Trophoblast cell (in vitro differentiated cells and primary cell): ENCODE data around the gene ZSWIM1.
A peak's percentile ranks its signal among the peaks of the same experiment; 100 is the strongest.

Source experiments
- DNase-seq, 2 donors: peaks; one replicate each; pipeline ENCODE4 v3.0.0-alpha.2; 2016
- H2AFZ ChIP-seq: 2 replicates; pipeline ENCODE4 v1.6.1; 2013; ENCODE audit warnings: low read length, moderate library complexity, mild to moderate bottlenecking; ENCODE audit not compliant: insufficient read depth, poor library complexity
- H2AK5ac ChIP-seq: 2 replicates; pipeline ENCODE4 v1.6.1; 2013; ENCODE audit warnings: mild to moderate bottlenecking, low read length
- H2BK120ac ChIP-seq: 2 replicates; pipeline ENCODE4 v1.6.1; 2013; ENCODE audit warnings: low read length, mild to moderate bottlenecking, moderate library complexity; ENCODE audit not compliant: insufficient read depth, poor library complexity
- H2BK12ac ChIP-seq: 2 replicates; pipeline ENCODE4 v1.6.1; 2013; ENCODE audit warnings: mild to moderate bottlenecking, low read length, moderate library complexity
- H2BK5ac ChIP-seq: 2 replicates; pipeline ENCODE4 v1.6.1; 2013; ENCODE audit warnings: low read length, low read depth, moderate library complexity, mild to moderate bottlenecking; ENCODE audit not compliant: poor library complexity
- H3K14ac ChIP-seq: 2 replicates; pipeline ENCODE4 v1.6.1; 2013; ENCODE audit warnings: mild to moderate bottlenecking, low read length
- H3K18ac ChIP-seq: 2 replicates; pipeline ENCODE4 v1.6.1; 2013; ENCODE audit warnings: mild to moderate bottlenecking, low read length
- H3K23ac ChIP-seq: 2 replicates; pipeline ENCODE4 v1.6.1; 2013; ENCODE audit warnings: low read length
- H3K27ac ChIP-seq: 2 replicates; pipeline ENCODE4 v1.5.1; 2013; ENCODE audit warnings: low read depth, mild to moderate bottlenecking, inconsistent platforms, low read length, moderate library complexity
- H3K27me3 ChIP-seq: 2 replicates; pipeline ENCODE4 v1.6.1; 2013; ENCODE audit warnings: inconsistent platforms, mild to moderate bottlenecking, low read length, moderate library complexity; ENCODE audit not compliant: insufficient read depth
- H3K36me3 ChIP-seq, 2 experiments: 1 replicate in 1 of 2; 2 replicates in 1 of 2; pipeline ENCODE4 v1.6.1; 2013; ENCODE audit warnings: low read length in 2 of 2, mild to moderate bottlenecking in 2 of 2, moderate library complexity in 1 of 2; ENCODE audit not compliant: insufficient read depth in 2 of 2, control insufficient read depth in 1 of 2
- H3K4ac ChIP-seq: 2 replicates; pipeline ENCODE4 v1.6.1; 2013; ENCODE audit warnings: low read depth, mild to moderate bottlenecking, low read length, moderate library complexity
- H3K4me1 ChIP-seq, 2 experiments: 1 replicate in 1 of 2; 2 replicates in 1 of 2; pipeline ENCODE4 v1.6.1; 2013; ENCODE audit warnings: low read length in 2 of 2, mild to moderate bottlenecking in 2 of 2, moderate library complexity in 1 of 2; ENCODE audit not compliant: insufficient read depth in 2 of 2, control insufficient read depth in 1 of 2
- H3K4me2 ChIP-seq: 2 replicates; pipeline ENCODE4 v1.6.1; 2013; ENCODE audit warnings: inconsistent platforms, mild to moderate bottlenecking, low read length, moderate library complexity
- H3K4me3 ChIP-seq: 2 replicates; pipeline ENCODE4 v1.5.1; 2013; ENCODE audit warnings: mild to moderate bottlenecking, low read depth, low read length, inconsistent platforms
- H3K79me1 ChIP-seq: one replicate; pipeline ENCODE4 v1.6.1; 2013; ENCODE audit warnings: low read length
- H3K79me2 ChIP-seq: 2 replicates; pipeline ENCODE4 v1.6.1; 2013; ENCODE audit warnings: low read length, mild to moderate bottlenecking; ENCODE audit not compliant: control insufficient read depth, insufficient read depth, poor library complexity
- H3K9ac ChIP-seq: 2 replicates; pipeline ENCODE4 v1.6.1; 2013; ENCODE audit warnings: mild to moderate bottlenecking, low read length
- H3K9me3 ChIP-seq: 2 replicates; pipeline ENCODE4 v1.6.1; 2013; ENCODE audit warnings: low read depth, mild to moderate bottlenecking, control low read depth, inconsistent platforms, low read length; ENCODE audit not compliant: insufficient read depth
- H4K12ac ChIP-seq: 2 replicates; pipeline ENCODE4 v1.6.1; 2013; ENCODE audit warnings: low read depth, mild to moderate bottlenecking, low read length, moderate library complexity
- H4K8ac ChIP-seq: 2 replicates; pipeline ENCODE4 v1.6.1; 2013; ENCODE audit warnings: low read depth, mild to moderate bottlenecking, low read length, moderate library complexity
- H4K91ac ChIP-seq: one replicate; pipeline ENCODE4 v1.6.1; 2013; ENCODE audit warnings: low read depth, mild to moderate bottlenecking, low read length, moderate library complexity
- WGBS: extraction: QIAGEN DNeasy Blood & Tissue Kit; methylation state at CpG from one replicate; pipeline ENCODE4 v1.1.7; 2013; ENCODE audit warnings: missing lambda C conversion rate; ENCODE audit not compliant: insufficient read length, insufficient coverage; ENCODE audit errors: extremely low coverage; 5-methylcytosine and 5-hydroxymethylcytosine counted together

The ZSWIM1 gene

DNA sequence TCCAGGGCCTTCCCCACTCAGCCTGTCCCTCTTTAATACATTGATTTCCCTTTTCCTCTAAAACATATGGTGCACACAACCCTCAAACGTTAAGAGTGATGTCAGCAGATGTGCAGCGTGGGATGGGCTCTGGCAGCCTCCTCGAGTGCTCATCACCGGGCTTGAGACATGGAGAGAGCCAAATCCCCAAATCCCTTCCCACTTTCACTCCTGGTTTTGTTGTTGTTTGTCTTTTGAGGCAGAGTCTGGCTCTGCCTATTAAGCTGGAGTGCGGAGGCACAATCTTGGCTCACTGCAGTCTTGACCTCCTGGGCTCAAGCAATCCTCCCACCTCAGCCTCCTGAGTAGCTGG lies 36.7 kb downstream of the ZSWIM1 start:
- no peaks in the 10 kb centered on the region for H3K27me3 ChIP-seq
- no peak overlapping the region for H3K4me3 ChIP-seq
- H4K8ac ChIP-seq: no peak overlapping the region
- no peak overlapping the region for H2AK5ac ChIP-seq
- H3K4me2 ChIP-seq: no peak overlapping the region
- no peak overlapping the region for H2BK5ac ChIP-seq
- H3K14ac ChIP-seq: no peak overlapping the region
- H3K4me1 ChIP-seq: no peaks in the 10 kb centered on the region
- H2BK120ac ChIP-seq: no peak overlapping the region
- H3K79me1 ChIP-seq: no peaks in the 10 kb centered on the region
- H3K27ac ChIP-seq: no peak overlapping the region
- no CpG with 5 or more reads among the region's 5 CpGs for WGBS
- no peak overlapping the region for H3K18ac ChIP-seq
- H3K4ac ChIP-seq: no peak overlapping the region
- no peak overlapping the region for H4K91ac ChIP-seq
- no peak for DNase-seq
- H3K9ac ChIP-seq: no peak overlapping the region
- H3K9me3 ChIP-seq: no peaks in the 10 kb centered on the region
- H2AFZ ChIP-seq: no peak overlapping the region
- no peaks in the 10 kb centered on the region for H3K79me2 ChIP-seq
- H3K23ac ChIP-seq: no peak overlapping the region
- H4K12ac ChIP-seq: no peak overlapping the region
- H3K36me3 ChIP-seq: no peaks in the 10 kb centered on the region
- no peak overlapping the region for H2BK12ac ChIP-seq

DNA sequence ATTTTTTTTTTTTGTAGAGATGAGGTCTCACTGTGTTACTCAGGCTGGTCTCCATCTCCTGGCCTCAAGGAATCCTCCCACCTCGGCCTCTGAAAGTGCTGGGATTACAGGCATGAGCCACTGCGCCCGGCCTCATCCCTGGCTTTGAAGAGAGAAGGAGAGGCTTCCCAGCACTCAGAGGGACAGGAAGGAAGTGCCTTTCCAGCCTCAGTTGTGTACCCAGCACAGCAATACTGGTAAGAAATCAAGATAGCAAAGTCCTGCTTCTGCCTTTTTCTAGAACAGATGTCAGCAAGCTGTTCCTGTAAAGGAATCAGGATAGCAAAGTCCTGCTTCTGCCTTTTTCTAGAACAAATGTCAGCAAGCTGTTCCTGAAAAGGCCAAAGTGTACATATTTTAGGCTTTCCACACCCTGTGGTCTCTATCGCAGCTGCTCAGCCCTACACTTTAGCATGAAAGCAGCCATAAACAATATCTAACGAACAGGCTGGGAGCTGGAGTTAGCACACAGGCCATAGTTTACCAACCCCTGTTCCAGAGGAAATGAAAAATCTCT lies 37.2 kb downstream of the ZSWIM1 start:
- H3K4me2 ChIP-seq: no peak overlapping the region
- H3K4ac ChIP-seq: no peak overlapping the region
- H4K8ac ChIP-seq: no peak overlapping the region
- H4K91ac ChIP-seq: no peak overlapping the region
- no peak overlapping the region for H2AK5ac ChIP-seq
- DNase-seq: no peak
- no peaks in the 10 kb centered on the region for H3K27me3 ChIP-seq
- no peak overlapping the region for H2BK12ac ChIP-seq
- no peak overlapping the region for H2BK120ac ChIP-seq
- no peak overlapping the region for H2AFZ ChIP-seq
- H3K23ac ChIP-seq: no peak overlapping the region
- H3K9ac ChIP-seq: no peak overlapping the region
- no CpG with 5 or more reads among the region's 5 CpGs for WGBS
- no peak overlapping the region for H3K4me3 ChIP-seq
- H3K79me2 ChIP-seq: no peaks in the 10 kb centered on the region
- H3K18ac ChIP-seq: no peak overlapping the region
- no peak overlapping the region for H3K27ac ChIP-seq
- no peak overlapping the region for H2BK5ac ChIP-seq
- H3K9me3 ChIP-seq: no peaks in the 10 kb centered on the region
- no peaks in the 10 kb centered on the region for H3K79me1 ChIP-seq
- no peaks in the 10 kb centered on the region for H3K36me3 ChIP-seq
- no peak overlapping the region for H3K14ac ChIP-seq
- no peak overlapping the region for H4K12ac ChIP-seq
- H3K4me1 ChIP-seq: no peaks in the 10 kb centered on the region

DNA sequence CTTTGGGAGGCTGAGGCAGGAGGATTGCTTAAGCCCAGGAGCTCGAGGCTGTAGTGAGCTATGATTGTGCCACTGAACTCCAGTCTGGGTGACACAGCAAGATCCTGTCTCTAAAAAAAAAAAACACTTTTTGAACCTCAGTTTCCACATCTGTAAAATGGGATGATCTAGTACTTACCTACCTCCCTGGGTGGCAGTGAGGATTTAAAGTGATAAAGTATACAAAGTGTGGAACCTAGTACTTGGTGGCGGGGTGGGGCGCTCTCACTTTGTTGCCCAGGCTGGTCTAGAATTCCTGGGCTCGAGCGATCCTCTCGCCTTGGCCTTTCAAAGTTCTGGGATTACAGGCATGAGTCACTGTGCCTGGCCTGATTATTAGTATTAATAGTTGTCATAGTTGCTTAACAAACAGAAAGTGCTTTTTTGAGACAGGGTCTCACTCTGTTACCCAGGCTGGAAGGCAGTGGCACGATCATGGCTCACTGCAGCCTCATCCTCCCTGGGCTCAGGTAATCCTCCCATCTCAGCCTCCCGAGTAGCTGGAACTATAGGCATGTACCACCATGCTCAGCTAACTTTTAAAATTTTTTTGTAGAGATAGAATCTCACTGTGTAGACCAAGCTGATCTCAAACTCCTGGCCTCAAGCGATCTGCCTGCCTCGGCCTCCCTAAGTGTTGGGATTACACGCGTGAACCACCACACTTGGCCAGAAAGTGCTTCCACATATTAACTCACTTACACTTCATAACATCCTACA lies 37.9 kb downstream of the ZSWIM1 start:
- DNase-seq: peak; percentile 59 to 74
- no peak overlapping the region for H4K8ac ChIP-seq
- no peaks in the 10 kb centered on the region for H3K9me3 ChIP-seq
- H2BK5ac ChIP-seq: no peak overlapping the region
- no peak overlapping the region for H3K14ac ChIP-seq
- H3K18ac ChIP-seq: no peak overlapping the region
- H3K4me1 ChIP-seq: no peaks in the 10 kb centered on the region
- H3K9ac ChIP-seq: no peak overlapping the region
- H3K79me1 ChIP-seq: no peaks in the 10 kb centered on the region
- no peak overlapping the region for H3K23ac ChIP-seq
- WGBS: no CpG with 5 or more reads among the region's 12 CpGs
- H4K12ac ChIP-seq: no peak overlapping the region
- H3K36me3 ChIP-seq: no peaks in the 10 kb centered on the region
- H3K4me2 ChIP-seq: no peak overlapping the region
- no peaks in the 10 kb centered on the region for H3K27me3 ChIP-seq
- H3K79me2 ChIP-seq: no peaks in the 10 kb centered on the region
- H2AK5ac ChIP-seq: no peak overlapping the region
- no peak overlapping the region for H3K4ac ChIP-seq
- H2BK120ac ChIP-seq: no peak overlapping the region
- no peak overlapping the region for H2BK12ac ChIP-seq
- H4K91ac ChIP-seq: no peak overlapping the region
- no peak overlapping the region for H2AFZ ChIP-seq
- no peak overlapping the region for H3K4me3 ChIP-seq
- H3K27ac ChIP-seq: no peak overlapping the region

DNA sequence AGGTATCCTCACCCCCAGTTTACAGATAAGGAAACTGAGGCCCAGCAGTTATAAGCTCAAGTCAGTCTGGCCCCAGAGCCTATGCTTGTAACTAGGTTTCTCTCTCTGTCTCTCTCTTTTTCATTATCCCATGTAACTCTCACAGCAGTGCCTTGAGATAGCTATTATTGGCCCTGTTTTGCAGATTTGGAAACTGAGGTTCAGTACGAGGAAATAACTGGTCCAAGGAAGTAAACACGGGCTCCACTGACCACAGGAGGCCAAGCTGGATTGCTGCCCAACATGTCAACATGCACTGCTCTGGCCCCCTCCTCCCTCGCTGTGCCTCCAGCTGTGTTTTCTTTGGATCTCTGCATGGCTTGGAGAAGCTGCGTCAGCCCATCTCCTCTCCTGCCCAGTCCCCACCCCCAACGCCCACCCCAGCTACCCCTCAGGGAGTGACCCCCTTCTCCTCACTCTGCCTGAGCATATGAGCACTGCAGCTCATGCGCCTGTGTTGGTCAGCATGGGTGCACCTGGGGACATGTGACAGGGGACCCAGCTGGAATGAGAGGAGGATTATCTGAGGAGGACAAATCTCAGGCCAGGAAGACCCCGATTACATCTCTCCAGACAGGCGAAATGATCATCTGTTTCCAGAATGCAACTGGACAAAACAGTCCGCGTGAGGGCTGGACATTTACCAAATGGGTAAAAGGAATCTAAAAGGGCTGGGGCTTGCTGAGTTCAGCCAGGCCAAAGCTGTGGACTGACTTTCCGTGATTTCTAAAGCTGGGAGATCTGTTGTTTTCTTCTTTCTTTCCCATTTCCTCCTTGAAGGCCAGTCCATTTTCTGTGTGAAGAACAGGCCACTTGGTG lies 38.7 kb downstream of the ZSWIM1 start:
- Histone ChIP-seq H2BK120ac (no peak overlapping the region), H3K27me3 (no peaks in the 10 kb centered on the region), H3K36me3 (no peaks in the 10 kb centered on the region), H3K79me1 (no peaks in the 10 kb centered on the region), H3K4me1 (no peaks in the 10 kb centered on the region), H2AK5ac (no peak overlapping the region), H3K14ac (no peak overlapping the region), H4K91ac (no peak overlapping the region), H3K18ac (no peak overlapping the region), H3K4me2 (no peak overlapping the region), H3K27ac (no peak overlapping the region), H4K12ac (no peak overlapping the region), H3K79me2 (no peaks in the 10 kb centered on the region), H3K23ac (no peak overlapping the region), H3K9ac (no peak overlapping the region), H3K4me3 (no peak overlapping the region), H3K9me3 (no peaks in the 10 kb centered on the region), H2BK12ac (no peak overlapping the region), H2BK5ac (no peak overlapping the region), H4K8ac (no peak overlapping the region), H2AFZ (no peak overlapping the region), H3K4ac (no peak overlapping the region)
- WGBS: no CpG with 5 or more reads among the region's 11 CpGs
- DNase-seq: no peak
